ENCODE measurements around the gene PARD3B. TPM values are rescaled to one million over a fixed set of nuclear protein-coding genes. Genes with fewer than 3 reads are reported as not detected.

The PARD3B gene
- total and polyA plus RNA-seq, 2 donors (not counting 1 experiment from before 2014, with no cell fraction given): 7.4 to 20.6 TPM

- Histone ChIP-seq H3K4me2 (ENCODE audit: extremely low read depth, insufficient read depth, low read length) (no peak overlapping the region), H3K9ac (ENCODE audit: insufficient read depth, low read length) (no peak overlapping the region), H3K4me3 (replicated peaks in 1 of 4; ENCODE audit: control extremely low read depth in 1 of 4, insufficient read depth in 1 of 4, low read depth in 3 of 4, low read length in 4 of 4) (no peak overlapping the region), H3K4me1 (ENCODE audit: control insufficient read depth, extremely low read depth, insufficient read depth, low read length) (peaks cover 3% of the 10 kb centered on the region), H2AFZ (ENCODE audit: low read length) (no peak overlapping the region), H3K79me2 (ENCODE audit: control insufficient read depth, insufficient read depth, low read length) (no peaks in the 10 kb centered on the region), H3K27ac (ENCODE audit: insufficient read depth, low read length) (no peak overlapping the region), H3K27me3 (ENCODE audit: control insufficient read depth, insufficient read depth, low read length) (no peaks in the 10 kb centered on the region), H4K20me1 (ENCODE audit: control insufficient read depth, extremely low read depth, insufficient read depth, low read length) (no peaks in the 10 kb centered on the region), H3K9me3 (ENCODE audit: control insufficient read depth, insufficient read depth, low read depth, low read length) (no peaks in the 10 kb centered on the region), H3K36me3 (ENCODE audit: control insufficient read depth, insufficient read depth, low read length) (no peaks in the 10 kb centered on the region)
- peak in 1 of 2 donors; percentile 44 for DNase-seq (ENCODE audit: low read depth in 2 of 2)
- TF ChIP-seq EZH2 (IDR thresholded peaks at IDR 0.05; ENCODE audit: low read length, missing control alignments): no peak
- no peak for TF ChIP-seq CTCF (conservative IDR thresholded peaks at IDR 0.05 in 1 of 2, IDR thresholded peaks at IDR 0.05 in 1 of 2; ENCODE audit: low read depth in 1 of 2, low read length in 2 of 2)
Measured at GRCh38 chr2:204972606-204973336, 427.5 kb downstream of the PARD3B start.

- DNase-seq (ENCODE audit: low read depth in 2 of 2): no peak
- TF ChIP-seq CTCF (conservative IDR thresholded peaks at IDR 0.05 in 1 of 2, IDR thresholded peaks at IDR 0.05 in 1 of 2; ENCODE audit: low read depth in 1 of 2, low read length in 2 of 2): no peak
- TF ChIP-seq EZH2 (IDR thresholded peaks at IDR 0.05; ENCODE audit: low read length, missing control alignments): no peak
- no peaks in the 10 kb centered on the region for H3K36me3 ChIP-seq (ENCODE audit: control insufficient read depth, insufficient read depth, low read length)
- no peak overlapping the region for H3K27ac ChIP-seq (ENCODE audit: insufficient read depth, low read length)
- H3K4me2 ChIP-seq (ENCODE audit: extremely low read depth, insufficient read depth, low read length): no peak overlapping the region
- no peaks in the 10 kb centered on the region for H4K20me1 ChIP-seq (ENCODE audit: control insufficient read depth, extremely low read depth, insufficient read depth, low read length)
- no peaks in the 10 kb centered on the region for H3K9me3 ChIP-seq (ENCODE audit: control insufficient read depth, insufficient read depth, low read depth, low read length)
- H3K9ac ChIP-seq (ENCODE audit: insufficient read depth, low read length): no peak overlapping the region
- H3K4me1 ChIP-seq (ENCODE audit: control insufficient read depth, extremely low read depth, insufficient read depth, low read length): peaks cover 3% of the 10 kb centered on the region
- H2AFZ ChIP-seq (ENCODE audit: low read length): no peak overlapping the region
- no peak overlapping the region for H3K4me3 ChIP-seq (replicated peaks in 1 of 4; ENCODE audit: control extremely low read depth in 1 of 4, insufficient read depth in 1 of 4, low read depth in 3 of 4, low read length in 4 of 4)
- no peaks in the 10 kb centered on the region for H3K79me2 ChIP-seq (ENCODE audit: control insufficient read depth, insufficient read depth, low read length)
- no peaks in the 10 kb centered on the region for H3K27me3 ChIP-seq (ENCODE audit: control insufficient read depth, insufficient read depth, low read length)
Measured at GRCh38 chr2:204973616-204974015, 428.3 kb downstream of the PARD3B start.

- no peak for DNase-seq (ENCODE audit: low read depth in 2 of 2)
- Histone ChIP-seq H4K20me1 (ENCODE audit: control insufficient read depth, extremely low read depth, insufficient read depth, low read length) (no peaks in the 10 kb centered on the region), H3K9ac (ENCODE audit: insufficient read depth, low read length) (no peak overlapping the region), H3K36me3 (ENCODE audit: control insufficient read depth, insufficient read depth, low read length) (no peaks in the 10 kb centered on the region), H3K4me2 (ENCODE audit: extremely low read depth, insufficient read depth, low read length) (no peak overlapping the region), H3K79me2 (ENCODE audit: control insufficient read depth, insufficient read depth, low read length) (no peaks in the 10 kb centered on the region), H3K27ac (ENCODE audit: insufficient read depth, low read length) (no peak overlapping the region), H3K4me3 (replicated peaks in 1 of 4; ENCODE audit: control extremely low read depth in 1 of 4, insufficient read depth in 1 of 4, low read depth in 3 of 4, low read length in 4 of 4) (no peak overlapping the region), H2AFZ (ENCODE audit: low read length) (no peak overlapping the region), H3K27me3 (ENCODE audit: control insufficient read depth, insufficient read depth, low read length) (no peaks in the 10 kb centered on the region), H3K9me3 (ENCODE audit: control insufficient read depth, insufficient read depth, low read depth, low read length) (no peaks in the 10 kb centered on the region), H3K4me1 (ENCODE audit: control insufficient read depth, extremely low read depth, insufficient read depth, low read length) (peaks cover 3% of the 10 kb centered on the region)
- no peak for TF ChIP-seq CTCF (conservative IDR thresholded peaks at IDR 0.05 in 1 of 2, IDR thresholded peaks at IDR 0.05 in 1 of 2; ENCODE audit: low read depth in 1 of 2, low read length in 2 of 2)
- TF ChIP-seq EZH2 (IDR thresholded peaks at IDR 0.05; ENCODE audit: low read length, missing control alignments): no peak
Measured at GRCh38 chr2:204974487-204974886, 429.2 kb downstream of the PARD3B start.

Measured in fibroblast of lung (primary cell).